Lower leg skin (tissue), 3 donors: Measurements from ENCODE around the gene PTPDC1.

Experiments
- POLR2A ChIP-seq, 2 donors: fragments of 450-650 bp; IDR thresholded peaks; one replicate each; pipeline ENCODE4 v1.6.1; 2016 to 2017; ENCODE audit warnings: antibody characterized with exemption in 2 of 2, mild to moderate bottlenecking in 1 of 2, moderate library complexity in 1 of 2
- TF ChIP-seq, protein P1 (sequence below), 3 donors: fragments of 450-650 bp; IDR thresholded peaks; one replicate each; pipeline ENCODE4 v1.5.1; 2016; ENCODE audit warnings: antibody characterized with exemption in 3 of 3, mild to moderate bottlenecking in 3 of 3, moderate library complexity in 2 of 3

DNA sequence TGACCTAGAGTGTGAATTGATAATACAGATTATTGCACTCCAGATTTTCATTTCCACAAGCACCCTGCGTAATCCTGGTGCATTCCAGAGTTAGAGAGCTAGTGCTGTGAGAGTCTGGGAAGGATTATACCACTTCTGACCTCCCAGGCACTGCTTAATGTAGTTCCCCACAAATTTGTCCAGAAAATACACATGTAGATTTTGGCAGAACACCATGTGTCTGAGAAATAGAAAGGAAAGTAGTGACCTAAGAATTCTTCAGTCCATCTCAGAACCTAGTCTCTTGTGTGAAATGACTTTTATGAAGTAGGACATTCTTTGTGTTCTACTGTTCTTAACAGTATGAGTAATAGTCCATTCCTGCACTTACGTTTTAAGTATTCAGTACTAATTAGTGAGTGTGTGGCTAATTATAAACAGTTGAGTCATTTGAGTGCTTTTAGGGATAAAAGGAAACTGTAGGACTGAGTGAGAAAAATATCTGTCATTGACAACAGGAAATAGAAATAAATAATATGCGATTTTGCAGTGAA is 27.8 kb upstream of the PTPDC1 start:
- no peak for TF ChIP-seq POLR2A (IDR thresholded peaks at IDR 0.05)
- TF ChIP-seq, protein P1, sequence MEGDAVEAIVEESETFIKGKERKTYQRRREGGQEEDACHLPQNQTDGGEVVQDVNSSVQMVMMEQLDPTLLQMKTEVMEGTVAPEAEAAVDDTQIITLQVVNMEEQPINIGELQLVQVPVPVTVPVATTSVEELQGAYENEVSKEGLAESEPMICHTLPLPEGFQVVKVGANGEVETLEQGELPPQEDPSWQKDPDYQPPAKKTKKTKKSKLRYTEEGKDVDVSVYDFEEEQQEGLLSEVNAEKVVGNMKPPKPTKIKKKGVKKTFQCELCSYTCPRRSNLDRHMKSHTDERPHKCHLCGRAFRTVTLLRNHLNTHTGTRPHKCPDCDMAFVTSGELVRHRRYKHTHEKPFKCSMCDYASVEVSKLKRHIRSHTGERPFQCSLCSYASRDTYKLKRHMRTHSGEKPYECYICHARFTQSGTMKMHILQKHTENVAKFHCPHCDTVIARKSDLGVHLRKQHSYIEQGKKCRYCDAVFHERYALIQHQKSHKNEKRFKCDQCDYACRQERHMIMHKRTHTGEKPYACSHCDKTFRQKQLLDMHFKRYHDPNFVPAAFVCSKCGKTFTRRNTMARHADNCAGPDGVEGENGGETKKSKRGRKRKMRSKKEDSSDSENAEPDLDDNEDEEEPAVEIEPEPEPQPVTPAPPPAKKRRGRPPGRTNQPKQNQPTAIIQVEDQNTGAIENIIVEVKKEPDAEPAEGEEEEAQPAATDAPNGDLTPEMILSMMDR (IDR thresholded peaks at IDR 0.05), result no peak
